CD4-positive, alpha-beta T cell treated with Interleukin-15 for 1 hour (primary cell): ENCODE measurements around the gene MPO.

ENCODE experiments used
- DNase-seq: peaks from one replicate; pipeline ENCODE4 v3.0.0-alpha.2; 2020

Gene MPO

GRCh38 chr17:58306131-58306951 is 25.6 kb upstream of the MPO start:
- DNase-seq, result no peak

DNA sequence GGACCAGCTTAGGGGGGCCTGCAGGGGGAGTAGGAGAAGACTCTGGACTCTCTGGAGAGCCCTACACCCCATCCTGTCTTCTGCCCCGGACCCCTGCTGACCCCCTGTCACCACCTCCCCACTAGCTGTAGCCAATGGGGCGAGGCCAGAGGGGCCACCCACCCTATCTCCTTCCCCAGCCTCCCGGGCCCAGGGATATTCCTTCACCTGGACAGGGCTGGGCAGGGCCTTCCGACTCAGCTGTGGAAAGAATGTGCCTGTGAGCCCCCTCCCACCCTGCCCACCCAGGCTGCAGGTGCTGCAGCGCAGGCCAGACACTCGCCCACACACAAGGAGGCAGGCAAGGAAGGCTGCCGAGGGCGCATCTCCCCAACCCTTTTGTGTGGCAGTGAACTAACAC is 24.9 kb upstream of the MPO start:
- DNase-seq, result no peak

DNA sequence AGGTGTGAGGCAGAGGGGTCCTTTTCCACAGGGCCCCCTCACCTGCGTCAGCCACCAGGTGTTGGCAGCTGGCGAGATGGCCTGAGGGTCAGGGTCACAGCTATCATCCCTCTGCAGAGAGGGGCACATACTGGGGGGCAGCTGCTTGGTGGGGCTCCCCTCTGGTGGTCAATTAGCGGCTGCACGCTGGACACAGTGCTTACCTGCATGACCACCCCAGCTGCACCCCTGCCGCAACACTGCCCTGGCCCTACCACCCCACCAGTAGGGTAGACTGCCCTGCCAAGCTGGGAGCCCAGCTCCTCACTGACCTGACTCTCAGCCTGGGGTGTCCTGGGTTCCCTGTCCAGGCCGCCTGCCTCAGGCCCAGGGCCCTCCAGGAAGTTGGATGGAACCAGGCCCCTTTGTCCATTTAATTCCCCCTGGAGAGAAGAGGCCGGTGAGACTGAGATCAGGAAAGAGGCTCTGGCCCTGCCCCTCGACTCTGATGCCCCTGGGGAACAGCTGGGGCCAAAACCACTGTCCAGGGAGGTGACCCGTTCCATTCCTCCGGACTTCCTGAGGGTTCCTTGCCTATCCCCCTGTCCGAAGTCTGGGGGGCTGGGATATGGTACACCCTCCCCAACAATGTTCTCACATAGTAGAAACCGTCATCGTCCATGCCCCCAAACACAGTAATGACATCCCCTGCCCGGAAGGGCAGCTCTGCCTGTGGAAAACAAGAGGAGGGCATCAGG is 24.2 kb upstream of the MPO start:
- DNase-seq, result no peak

GRCh38 chr17:58303971-58304749 is 23.4 kb upstream of the MPO start:
- peak; percentile 68 for DNase-seq

- no peak for DNase-seq
Observed at GRCh38 chr17:58302919-58303585, 22.3 kb upstream of the MPO start.

GRCh38 chr17:58302171-58302918 is 21.6 kb upstream of the MPO start:
- no peak for DNase-seq

DNA sequence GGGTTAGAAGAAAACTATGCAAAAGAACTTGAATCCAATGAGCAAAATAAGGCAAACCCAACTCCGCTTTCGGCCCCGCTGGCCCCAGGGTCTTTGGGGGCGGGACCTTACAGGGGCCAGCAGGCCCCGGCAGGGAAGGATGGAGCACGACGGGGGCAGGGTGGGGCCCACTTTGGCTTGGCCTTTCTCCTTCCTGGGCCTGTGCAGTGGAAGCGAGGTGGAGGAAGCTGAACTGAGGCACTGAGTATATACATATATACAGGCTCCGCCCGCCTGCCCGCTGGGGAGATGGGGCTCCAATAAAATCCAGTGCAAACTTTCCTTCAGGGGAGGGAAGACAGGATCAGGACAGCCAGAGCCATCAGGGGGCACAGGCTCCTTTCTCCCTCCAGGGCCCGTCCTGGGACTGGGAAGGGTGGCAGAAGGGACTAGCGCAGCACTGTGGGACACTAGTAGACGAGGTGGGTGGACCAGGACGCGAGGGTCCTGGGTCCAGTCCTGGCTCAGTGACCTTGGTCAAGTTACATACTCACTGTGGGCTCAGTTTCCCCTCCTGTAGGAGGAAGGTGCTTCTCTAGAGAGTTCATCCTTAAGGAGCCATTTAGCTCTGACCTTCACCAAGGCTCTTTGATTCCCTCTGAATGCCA is 20.9 kb upstream of the MPO start:
- no peak for DNase-seq

DNA sequence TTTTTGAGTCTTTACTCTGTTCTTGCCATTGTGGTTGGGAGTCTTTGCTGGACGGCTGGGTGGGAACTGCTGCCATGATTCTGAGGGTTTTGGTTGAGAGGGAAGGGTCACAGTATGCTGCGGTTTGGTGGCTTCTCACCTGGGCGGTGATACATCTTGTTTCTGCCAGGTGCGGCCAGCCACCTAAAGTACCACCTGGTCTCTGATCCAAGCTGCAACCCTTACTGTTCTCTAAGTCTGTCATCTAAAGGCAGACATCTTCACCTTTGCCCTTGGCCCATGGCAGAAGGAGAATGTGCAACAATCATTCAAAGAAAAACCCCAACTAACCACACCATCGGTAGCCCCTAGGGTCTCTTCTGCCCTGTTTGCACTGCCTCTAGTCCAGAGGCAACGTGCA is 19.6 kb upstream of the MPO start:
- DNase-seq, result no peak

DNA sequence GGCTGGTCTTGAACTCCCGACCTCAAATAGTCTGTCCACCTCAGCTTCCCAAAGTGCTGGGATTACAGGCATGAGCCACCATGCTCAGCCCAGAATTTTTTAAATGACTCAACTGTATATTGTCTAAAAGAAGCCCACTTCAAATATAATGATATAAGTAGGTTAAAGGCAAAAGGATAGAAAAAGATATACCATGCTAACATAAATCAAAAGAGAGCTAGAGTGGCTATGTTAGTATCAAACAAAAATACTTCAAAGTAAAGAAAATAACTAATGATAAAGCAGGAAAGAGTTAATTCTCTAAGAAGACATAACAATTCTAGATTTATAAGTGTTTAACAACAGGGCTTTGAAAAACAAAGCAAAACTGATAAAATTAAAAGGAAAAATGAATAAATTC is 13.3 kb upstream of the MPO start:
- no peak for DNase-seq

DNA sequence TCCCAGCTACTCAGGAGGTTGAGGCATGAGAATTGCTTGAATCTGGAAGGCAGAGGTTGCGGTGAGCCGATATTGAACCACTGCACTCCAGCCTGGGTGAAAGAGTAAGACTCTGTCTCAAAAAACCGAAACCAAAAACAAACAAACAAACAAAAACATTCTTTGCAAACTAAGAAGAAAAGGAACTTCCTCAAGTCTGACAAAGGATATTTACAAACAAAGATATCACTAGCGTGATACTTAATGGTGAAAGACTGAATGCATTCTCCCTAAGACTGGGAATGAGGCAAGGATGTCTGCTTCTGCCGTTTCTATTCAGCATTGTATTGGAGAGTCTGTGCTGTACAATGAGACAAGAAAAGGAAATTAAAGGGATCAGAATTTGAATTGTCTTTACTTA is 10.5 kb upstream of the MPO start:
- DNase-seq, result no peak

DNA sequence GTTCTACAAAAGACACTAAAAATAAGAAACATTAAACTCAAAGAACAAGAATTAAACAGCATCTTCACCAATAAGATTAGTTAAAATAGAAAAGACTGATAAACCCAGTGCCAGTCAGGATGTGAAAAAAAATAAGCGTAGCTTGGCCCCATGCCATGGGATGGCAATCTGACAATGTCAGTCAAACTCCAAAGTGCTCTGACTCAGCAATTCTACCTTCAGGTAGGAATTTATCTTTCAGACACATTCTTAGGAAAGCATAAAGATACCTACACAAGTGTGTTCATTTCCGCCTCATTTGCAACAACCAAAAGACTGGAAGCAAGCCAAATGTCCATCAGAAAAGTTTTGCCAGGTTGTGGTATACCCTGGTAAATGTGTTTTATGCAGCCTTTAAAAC is 9.1 kb upstream of the MPO start:
- DNase-seq, result no peak

DNA sequence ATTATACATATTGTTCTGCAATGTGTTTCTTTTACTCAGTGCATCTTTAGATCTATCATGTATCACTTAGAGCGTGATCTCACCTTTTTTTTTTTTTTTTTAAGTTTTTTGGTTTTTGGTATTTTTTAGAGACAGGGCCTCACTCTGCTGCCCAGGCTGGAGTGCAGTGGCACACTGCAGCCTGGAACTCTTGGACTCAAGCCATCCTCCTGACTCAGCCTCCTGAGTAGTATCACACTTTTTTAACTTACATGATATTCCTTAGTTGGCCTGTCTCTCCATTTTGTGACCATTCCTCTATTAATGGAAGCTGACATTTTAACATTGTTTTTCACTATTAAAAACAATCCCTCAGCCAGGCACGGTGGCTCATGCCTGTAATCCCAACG is 4.7 kb upstream of the MPO start:
- no peak for DNase-seq

GRCh38 chr17:58284613-58285421 is 4.1 kb upstream of the MPO start:
- DNase-seq, result no peak

DNA sequence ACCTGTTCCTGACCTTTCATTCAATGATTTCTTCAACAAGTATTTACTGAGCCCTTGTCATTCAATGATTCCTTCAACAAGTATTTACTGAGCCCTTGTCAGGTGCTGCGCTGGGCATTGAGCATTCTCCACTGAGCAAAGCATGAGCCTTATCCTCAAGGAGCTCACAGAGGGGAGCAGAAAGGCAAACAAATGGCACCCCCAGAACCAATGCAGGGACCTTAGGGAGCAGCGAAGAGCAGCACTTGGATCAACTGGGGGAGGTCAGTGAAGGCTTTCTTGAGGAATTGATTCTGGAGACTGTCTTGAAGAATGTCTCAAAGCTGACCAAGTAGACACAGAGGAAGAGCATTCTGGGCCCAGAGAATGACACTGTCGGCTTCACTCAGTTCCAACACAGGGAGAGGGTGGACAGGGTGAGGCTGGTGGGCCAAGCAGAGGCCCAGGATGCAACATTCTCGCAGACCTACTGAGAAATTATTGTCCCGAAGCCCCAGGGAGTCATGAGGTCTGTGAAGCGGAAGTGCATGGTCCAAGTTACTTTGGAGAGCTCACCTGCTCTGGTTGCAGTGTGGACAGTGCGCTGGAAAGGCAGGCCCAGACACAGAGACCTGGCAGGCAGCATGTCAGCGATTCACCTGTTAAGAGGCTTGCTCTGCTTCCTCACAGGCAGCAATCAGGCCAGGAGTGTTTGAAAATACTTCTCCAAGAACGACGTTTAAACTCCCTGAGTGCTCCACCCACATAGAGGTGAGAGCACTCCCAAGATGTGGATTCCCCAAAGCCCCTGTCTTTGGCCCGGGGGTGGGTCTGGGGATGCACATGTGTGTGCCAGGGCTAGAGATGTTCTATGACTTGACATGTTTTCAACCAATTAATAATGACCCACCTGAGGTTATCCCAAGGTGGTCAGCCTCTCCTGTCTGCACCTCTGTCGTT is 3.2 kb upstream of the MPO start:
- no peak for DNase-seq

GRCh38 chr17:58282442-58282841 is 1.7 kb upstream of the MPO start:
- DNase-seq, result no peak

DNA sequence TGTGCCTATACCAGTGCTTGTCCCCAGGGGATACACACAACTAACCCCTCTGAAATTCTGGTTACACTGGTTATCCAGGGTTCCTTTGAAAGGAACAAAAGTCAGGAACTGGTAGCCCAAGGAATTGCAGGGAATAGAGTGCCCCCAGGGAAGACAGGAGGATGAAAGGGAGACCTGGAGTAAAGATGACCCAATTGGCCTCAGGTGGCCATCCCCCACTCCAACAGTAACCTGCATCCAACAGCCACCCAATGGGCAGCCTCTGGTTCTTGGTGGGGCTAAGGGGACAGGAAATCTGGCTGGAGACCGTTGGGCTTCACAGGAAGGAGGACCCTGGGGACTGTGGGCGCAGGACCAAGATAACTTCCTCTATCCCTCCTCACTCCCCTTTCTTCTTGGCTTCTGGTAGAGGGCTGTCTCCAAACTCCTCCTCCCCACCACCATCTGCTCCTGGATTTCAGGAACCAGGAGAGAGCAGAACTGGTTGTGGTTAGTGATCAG is 826 bp upstream of the MPO start:
- no peak for DNase-seq

- DNase-seq, result peak; percentile 30
Observed at GRCh38 chr17:58279736-58280479, 827 bp downstream of the MPO start.

GRCh38 chr17:58279016-58279711 is 1.6 kb downstream of the MPO start:
- DNase-seq, result peak; percentile 49
